Measurements from ENCODE around the gene STARD10.

STARD10 gene

DNA sequence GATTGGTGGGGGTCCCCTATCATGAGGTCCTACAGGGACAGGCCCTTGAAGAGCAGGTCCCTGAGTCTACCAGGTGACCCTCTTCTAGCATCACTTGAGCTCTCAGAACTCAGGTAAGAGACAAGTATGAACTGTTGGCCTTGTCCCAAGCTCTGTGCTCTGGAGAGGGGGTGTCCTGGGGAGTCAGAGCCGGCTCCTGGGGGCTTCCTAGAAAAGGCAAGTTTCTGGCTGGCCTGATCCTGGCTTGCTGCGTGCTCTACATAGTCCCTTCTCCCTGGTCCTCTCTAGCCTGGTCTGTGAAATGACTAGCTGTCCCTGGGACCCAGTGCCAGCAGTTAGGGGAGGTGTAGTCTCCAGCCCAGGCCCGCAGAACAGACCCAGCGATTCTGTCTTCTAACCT, 31.8 kb upstream of the STARD10 start:
- no peak overlapping the region for H3K4me3 ChIP-seq (ENCODE audit: control insufficient read depth, low read depth, low read length)
- TF ChIP-seq, protein P1, sequence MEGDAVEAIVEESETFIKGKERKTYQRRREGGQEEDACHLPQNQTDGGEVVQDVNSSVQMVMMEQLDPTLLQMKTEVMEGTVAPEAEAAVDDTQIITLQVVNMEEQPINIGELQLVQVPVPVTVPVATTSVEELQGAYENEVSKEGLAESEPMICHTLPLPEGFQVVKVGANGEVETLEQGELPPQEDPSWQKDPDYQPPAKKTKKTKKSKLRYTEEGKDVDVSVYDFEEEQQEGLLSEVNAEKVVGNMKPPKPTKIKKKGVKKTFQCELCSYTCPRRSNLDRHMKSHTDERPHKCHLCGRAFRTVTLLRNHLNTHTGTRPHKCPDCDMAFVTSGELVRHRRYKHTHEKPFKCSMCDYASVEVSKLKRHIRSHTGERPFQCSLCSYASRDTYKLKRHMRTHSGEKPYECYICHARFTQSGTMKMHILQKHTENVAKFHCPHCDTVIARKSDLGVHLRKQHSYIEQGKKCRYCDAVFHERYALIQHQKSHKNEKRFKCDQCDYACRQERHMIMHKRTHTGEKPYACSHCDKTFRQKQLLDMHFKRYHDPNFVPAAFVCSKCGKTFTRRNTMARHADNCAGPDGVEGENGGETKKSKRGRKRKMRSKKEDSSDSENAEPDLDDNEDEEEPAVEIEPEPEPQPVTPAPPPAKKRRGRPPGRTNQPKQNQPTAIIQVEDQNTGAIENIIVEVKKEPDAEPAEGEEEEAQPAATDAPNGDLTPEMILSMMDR (IDR thresholded peaks at IDR 0.05; ENCODE audit: control insufficient read depth, insufficient read depth, low read depth, low read length, missing control alignments) = no peak
- no peak for DNase-seq (ENCODE audit: low read depth)

DNA sequence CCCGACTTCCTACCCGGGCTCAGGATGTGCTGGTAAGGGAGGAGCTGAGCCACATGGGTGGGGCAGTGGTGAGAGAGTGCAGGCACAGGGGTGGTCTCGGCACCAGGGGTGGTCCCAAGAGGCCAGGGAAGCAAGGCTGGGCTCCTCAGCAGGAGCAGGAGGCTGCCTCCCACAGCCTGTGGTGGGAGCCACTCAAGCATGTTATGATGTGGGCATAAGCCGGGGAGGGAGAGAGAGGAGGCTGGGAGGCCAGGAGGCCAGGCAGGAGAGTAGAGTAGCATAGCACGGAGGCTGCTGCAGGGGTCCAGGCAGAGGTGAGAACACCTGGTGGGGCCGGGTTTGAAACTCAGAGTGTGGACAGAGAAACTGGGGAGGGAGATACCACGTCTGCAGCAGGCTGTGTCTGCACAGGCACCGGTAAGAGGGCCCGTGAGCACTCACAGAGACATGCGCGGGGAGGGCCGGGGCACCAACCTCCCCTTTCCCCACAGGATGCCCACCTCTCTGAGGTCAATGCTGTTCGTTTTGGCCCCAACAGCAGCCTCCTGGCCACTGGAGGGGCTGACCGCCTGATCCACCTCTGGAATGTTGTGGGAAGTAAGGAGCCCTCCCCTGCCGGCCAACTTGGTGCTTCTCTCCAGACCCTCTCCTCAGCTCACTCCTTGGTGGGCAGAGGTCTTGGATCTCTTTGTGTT, 31.1 kb upstream of the STARD10 start:
- DNase-seq (ENCODE audit: low read depth) = no peak
- TF ChIP-seq, protein P1 (IDR thresholded peaks at IDR 0.05; ENCODE audit: control insufficient read depth, insufficient read depth, low read depth, low read length, missing control alignments) = no peak
- H3K4me3 ChIP-seq (ENCODE audit: control insufficient read depth, low read depth, low read length) = no peak overlapping the region

DNA sequence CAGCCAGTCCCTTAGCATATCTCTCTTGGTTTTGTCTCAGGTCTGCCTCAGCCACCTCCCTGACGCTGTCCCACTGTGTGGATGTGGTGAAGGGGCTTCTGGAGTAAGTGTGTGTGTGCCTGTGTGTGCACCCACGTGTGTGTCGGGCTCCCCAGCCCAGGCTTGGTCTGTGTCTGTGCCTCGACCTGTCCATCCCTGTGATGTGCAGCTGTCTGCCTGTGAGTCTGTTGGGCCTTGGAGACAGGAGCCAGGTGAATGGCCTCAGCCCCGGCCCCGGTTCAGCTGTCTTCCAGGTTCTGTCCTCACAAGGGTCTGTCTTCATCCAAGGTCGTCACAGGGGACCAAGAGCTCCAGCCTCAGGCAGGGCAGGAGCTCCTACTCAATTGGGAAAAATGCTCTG, 30.2 kb upstream of the STARD10 start:
- TF ChIP-seq, protein P1 (IDR thresholded peaks at IDR 0.05; ENCODE audit: control insufficient read depth, insufficient read depth, low read depth, low read length, missing control alignments) = no peak
- H3K4me3 ChIP-seq (ENCODE audit: control insufficient read depth, low read depth, low read length) = no peak overlapping the region
- no peak for DNase-seq (ENCODE audit: low read depth)

DNA sequence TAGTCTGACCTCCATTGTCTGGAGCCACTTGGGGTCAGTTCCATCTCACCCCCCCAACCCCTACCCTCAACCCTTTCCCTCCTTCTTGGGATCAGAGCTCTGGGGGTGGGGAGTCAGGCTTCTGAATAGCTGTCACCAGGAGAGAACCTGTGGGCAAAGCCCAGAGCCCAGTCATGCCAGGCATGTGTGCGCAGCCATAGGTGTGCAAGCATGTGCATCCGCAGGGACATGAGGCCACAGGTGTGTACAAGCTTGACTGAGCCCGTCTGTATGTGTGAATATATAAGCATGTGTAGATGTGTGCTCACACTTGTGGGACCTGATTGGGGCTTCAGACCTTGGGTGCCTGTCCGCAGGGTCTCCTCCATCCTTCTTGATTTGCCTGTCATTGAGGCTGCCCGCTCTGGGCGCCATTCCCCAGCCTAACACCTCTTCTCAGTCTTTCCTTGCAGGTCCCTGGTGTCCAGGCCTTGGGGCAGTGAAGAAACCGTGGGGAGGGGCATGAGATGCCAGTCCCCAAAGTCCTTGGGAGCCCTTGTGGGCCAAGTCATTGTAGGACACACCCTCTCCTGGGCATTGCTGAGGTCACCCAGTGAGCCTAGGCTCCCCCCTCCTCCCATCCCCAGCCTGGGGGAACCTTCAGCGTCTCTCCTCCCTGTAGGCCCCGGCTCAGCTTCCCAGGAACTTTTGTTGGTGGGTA, 29.4 kb upstream of the STARD10 start:
- no peak overlapping the region for H3K4me3 ChIP-seq (ENCODE audit: control insufficient read depth, low read depth, low read length)
- no peak for DNase-seq (ENCODE audit: low read depth)
- TF ChIP-seq, protein P1 (IDR thresholded peaks at IDR 0.05; ENCODE audit: control insufficient read depth, insufficient read depth, low read depth, low read length, missing control alignments) = no peak

DNA sequence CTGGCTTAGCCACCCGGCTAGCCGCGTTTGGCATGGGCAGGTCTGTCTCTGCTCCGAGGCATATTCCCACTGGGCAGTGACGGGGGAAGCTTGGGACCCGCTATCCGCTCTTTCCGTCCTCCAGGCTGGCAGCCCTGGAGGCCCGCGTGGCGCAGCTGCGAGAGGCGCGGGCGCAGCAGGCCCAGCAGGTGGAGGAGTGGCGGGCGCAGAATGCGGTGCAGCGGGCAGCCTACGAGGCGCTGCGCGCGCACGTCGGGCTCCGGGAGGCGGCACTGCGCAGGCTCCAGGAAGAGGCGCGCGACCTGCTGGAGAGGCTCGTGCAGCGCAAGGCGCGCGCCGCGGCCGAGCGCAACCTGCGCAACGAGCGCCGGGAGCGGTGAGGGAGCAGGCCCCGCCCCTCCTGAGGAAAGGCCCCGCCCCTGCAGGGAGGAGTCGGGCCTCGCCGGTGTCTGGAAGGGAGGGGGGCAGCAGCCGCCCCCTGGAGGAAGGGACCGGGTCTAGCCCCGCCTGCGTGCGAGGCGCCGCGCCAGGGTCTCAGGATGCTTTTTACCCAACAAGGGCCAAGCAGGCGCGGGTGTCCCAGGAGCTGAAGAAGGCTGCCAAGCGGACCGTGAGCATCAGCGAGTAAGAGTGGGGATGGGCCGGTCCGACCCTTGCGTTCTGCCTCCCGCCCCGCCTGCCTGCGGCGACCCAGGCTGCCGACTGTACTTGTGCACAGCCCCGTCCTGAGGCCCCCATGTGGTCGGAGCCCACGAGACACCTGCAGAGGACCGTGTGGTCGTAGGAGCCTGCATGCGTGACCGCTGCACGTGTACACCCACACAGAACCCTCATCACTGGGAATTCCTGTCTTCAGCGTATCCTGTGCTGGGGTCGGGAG, 28.3 kb upstream of the STARD10 start:
- H3K4me3 ChIP-seq (ENCODE audit: control insufficient read depth, low read depth, low read length) = peak overlapping the region; percentile 49
- no peak for DNase-seq (ENCODE audit: low read depth)
- TF ChIP-seq, protein P1 (IDR thresholded peaks at IDR 0.05; ENCODE audit: control insufficient read depth, insufficient read depth, low read depth, low read length, missing control alignments) = no peak

DNA sequence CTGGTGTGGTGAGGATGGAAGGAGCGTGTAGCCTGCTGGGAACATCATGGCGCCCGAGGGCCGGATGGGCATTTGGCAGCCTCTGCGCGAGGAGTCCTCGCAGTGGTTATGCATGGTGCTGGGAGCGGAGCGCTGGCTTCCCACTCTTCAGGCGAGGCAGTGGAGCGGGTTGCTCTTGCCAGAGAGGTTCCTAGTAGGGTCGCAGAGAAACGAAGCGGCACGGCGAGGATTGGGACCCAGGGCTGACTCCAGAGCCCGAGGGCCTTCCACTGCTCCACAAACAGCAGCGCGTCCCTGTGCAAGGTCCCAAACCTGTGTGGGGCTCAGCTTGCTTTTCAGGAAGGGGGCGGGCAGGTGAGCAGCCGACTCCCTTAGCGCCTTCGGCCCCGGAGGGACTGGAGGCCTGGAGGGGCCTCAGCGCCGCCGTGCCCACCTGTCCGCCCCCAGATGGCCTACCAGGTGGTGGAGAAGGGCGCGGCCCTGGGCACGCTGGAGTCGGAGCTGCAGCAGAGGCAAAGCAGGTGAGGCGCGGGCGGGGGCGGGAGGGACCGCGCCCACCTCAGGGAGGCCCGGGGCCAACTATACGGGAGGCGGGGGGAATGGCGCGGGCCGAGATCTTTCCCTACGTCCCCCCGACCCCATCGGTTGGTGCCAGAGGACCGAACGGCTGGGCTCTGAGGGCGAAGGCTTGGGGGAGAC, 27.5 kb upstream of the STARD10 start:
- TF ChIP-seq, protein P1 (IDR thresholded peaks at IDR 0.05; ENCODE audit: control insufficient read depth, insufficient read depth, low read depth, low read length, missing control alignments) = no peak
- DNase-seq (ENCODE audit: low read depth) = no peak
- H3K4me3 ChIP-seq (ENCODE audit: control insufficient read depth, low read depth, low read length) = peak overlapping the region; percentile 49
